Nephron progenitor cell (in vitro differentiated cells): ENCODE data around the gene SLC25A53.

ENCODE experiments used
- DNase-seq: peaks from one replicate; pipeline ENCODE4 v3.0.0; 2021
- H3K27ac Mint-ChIP-seq: 2 replicates; pipeline ENCODE4 v1.8.0; 2021; ENCODE audit warnings: mild to moderate bottlenecking, moderate library complexity, mixed read lengths
- H3K27me3 Mint-ChIP-seq: 2 replicates; pipeline ENCODE4 v1.8.0; 2021; ENCODE audit warnings: mild to moderate bottlenecking, low read depth, mixed read lengths; ENCODE audit not compliant: poor library complexity
- H3K36me3 Mint-ChIP-seq: 2 replicates; pipeline ENCODE4 v1.8.0; 2021; ENCODE audit warnings: low read depth, mixed read lengths
- H3K4me1 Mint-ChIP-seq: 2 replicates; pipeline ENCODE4 v1.8.0; 2021; ENCODE audit warnings: mixed read lengths
- H3K4me3 Mint-ChIP-seq: 2 replicates; pipeline ENCODE4 v1.8.0; 2021; ENCODE audit warnings: mild to moderate bottlenecking, moderate library complexity, mixed read lengths
- H3K9me3 Mint-ChIP-seq: 2 replicates; pipeline ENCODE4 v1.8.0; 2021; ENCODE audit warnings: mild to moderate bottlenecking, moderate library complexity, mixed read lengths
- TF ChIP-seq, protein P1 (sequence below): fragments of 200-600 bp; sonication (generic); IDR thresholded peaks from 2 replicates; pipeline ENCODE4 v1.5.0; 2021; ENCODE audit warnings: antibody characterized with exemption

Gene SLC25A53

DNA sequence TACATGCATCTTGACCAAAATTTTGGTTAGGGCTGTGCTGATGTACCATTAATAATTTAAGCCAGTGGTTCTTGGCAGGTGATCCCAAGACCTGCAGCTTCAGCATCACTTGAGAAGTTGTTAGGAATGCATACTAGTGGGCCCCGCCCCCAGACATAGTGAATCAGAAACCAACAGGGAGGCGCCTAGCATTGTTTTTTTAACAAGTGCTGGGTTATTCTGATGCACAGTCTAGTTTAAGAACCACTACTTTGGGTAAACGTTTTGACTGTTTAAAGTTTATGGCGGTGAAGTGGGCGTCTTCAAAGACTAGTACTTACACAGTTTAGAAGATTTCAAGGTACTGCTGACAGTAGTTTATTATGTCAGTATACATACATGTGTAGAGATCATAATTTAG lies 33.0 kb upstream of the SLC25A53 start:
- H3K27ac Mint-ChIP-seq: no peak overlapping the region
- no peaks in the 10 kb centered on the region for H3K4me1 Mint-ChIP-seq
- TF ChIP-seq, protein P1, sequence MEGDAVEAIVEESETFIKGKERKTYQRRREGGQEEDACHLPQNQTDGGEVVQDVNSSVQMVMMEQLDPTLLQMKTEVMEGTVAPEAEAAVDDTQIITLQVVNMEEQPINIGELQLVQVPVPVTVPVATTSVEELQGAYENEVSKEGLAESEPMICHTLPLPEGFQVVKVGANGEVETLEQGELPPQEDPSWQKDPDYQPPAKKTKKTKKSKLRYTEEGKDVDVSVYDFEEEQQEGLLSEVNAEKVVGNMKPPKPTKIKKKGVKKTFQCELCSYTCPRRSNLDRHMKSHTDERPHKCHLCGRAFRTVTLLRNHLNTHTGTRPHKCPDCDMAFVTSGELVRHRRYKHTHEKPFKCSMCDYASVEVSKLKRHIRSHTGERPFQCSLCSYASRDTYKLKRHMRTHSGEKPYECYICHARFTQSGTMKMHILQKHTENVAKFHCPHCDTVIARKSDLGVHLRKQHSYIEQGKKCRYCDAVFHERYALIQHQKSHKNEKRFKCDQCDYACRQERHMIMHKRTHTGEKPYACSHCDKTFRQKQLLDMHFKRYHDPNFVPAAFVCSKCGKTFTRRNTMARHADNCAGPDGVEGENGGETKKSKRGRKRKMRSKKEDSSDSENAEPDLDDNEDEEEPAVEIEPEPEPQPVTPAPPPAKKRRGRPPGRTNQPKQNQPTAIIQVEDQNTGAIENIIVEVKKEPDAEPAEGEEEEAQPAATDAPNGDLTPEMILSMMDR: no peak
- H3K36me3 Mint-ChIP-seq: peaks cover 28% of the 10 kb centered on the region
- H3K27me3 Mint-ChIP-seq: no peaks in the 10 kb centered on the region
- peaks cover 17% of the 10 kb centered on the region for H3K9me3 Mint-ChIP-seq
- no peak overlapping the region for H3K4me3 Mint-ChIP-seq
- no peak for DNase-seq

DNA sequence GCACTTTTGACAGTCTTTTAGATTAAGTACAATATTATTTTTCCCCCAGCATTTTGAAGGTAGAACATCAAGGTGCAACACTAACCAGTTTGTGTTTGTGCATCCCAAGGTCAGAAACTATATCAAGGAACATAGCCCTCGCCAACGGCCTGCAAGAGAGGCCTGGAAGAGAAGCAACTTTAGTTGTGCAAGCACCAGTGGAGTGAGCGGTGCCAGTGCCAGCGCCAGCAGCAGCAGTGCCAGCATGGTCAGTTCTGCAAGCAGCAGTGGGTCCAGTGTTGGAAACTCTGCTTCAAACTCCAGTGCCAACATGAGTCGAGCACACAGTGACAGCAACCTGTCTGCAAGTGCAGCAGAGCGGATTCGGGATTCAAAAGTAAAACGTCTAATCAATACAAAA lies 31.1 kb upstream of the SLC25A53 start:
- Mint-ChIP-seq H3K4me1 (no peaks in the 10 kb centered on the region), H3K4me3 (no peak overlapping the region), H3K27me3 (no peaks in the 10 kb centered on the region)

DNA sequence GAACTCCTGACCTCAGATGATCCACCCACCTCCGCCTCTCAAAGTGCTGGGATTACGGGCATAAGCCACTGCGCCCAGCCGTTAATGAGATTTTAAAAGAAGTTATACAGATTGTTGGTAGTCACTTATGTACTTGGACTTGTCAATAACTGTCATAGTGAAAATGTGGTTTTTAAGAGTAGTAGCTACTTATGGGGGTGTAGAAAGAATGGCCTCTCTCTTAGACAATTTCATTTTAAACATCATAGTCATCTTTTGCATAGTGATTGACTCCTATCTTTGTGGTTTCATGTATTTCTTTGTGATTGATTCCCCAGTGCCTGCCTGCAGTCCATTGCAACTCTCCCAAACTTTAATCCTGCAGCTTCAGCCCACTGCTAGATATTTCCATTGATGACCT lies 26.9 kb upstream of the SLC25A53 start:
- TF ChIP-seq, protein P1: no peak
- DNase-seq: no peak
- Mint-ChIP-seq H3K9me3 (peaks cover 35% of the 10 kb centered on the region), H3K27ac (no peak overlapping the region), H3K27me3 (peaks cover 2% of the 10 kb centered on the region), H3K4me3 (no peak overlapping the region), H3K36me3 (peaks cover 35% of the 10 kb centered on the region), H3K4me1 (no peaks in the 10 kb centered on the region)

More for the DNA sequence above, 31.1 kb upstream of the SLC25A53 start:
- Mint-ChIP-seq H3K9me3 (peaks cover 24% of the 10 kb centered on the region), H3K36me3 (peaks cover 28% of the 10 kb centered on the region), H3K27ac (no peak overlapping the region)
- DNase-seq: no peak
- TF ChIP-seq, protein P1: no peak

DNA sequence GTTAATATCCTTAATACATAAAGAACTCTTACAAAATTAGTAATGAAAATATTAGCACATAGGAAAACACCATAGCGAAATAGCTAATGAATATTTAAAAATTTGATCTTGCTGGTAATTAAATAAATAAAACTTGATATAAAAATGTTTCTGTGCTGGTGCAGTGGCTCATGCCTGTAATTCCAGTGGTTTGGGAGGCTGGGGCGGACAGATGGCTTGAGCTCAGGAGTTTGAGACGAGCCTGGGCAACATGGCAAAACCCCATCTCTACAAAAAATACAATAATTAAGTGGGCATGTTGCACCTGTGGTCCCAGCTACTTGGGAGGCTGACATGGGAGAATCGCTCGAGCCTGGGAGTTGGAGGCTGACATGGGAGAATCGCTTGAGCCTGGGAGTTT lies 17.0 kb upstream of the SLC25A53 start:
- peaks cover 16% of the 10 kb centered on the region for H3K9me3 Mint-ChIP-seq
- no peak overlapping the region for H3K4me3 Mint-ChIP-seq
- H3K27ac Mint-ChIP-seq: no peak overlapping the region
- DNase-seq: no peak
- H3K36me3 Mint-ChIP-seq: peaks cover 35% of the 10 kb centered on the region
- TF ChIP-seq, protein P1: no peak
- H3K27me3 Mint-ChIP-seq: peaks cover 5% of the 10 kb centered on the region
- peaks cover 3% of the 10 kb centered on the region for H3K4me1 Mint-ChIP-seq

DNA sequence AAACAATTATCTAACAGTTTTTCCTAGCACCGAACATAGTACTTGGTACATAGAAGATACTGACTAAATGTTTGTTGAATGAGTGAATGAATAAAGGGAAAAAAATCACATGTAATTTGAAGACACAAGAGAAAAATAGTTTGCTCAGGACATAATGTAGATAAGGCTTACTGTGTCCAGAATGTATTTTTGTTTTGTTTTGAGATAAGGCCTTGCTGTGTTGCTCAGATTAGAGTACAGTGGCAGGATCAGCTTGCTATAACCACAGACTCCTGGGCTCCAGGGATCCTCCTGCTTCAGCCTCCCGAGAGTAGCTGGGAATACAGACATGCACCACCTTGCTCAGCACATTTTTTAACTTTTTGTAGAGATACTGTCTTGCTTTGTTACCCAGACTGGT lies 16.0 kb upstream of the SLC25A53 start:
- H3K27ac Mint-ChIP-seq: no peak overlapping the region
- H3K36me3 Mint-ChIP-seq: peaks cover 27% of the 10 kb centered on the region
- H3K27me3 Mint-ChIP-seq: peaks cover under 1% of the 10 kb centered on the region
- TF ChIP-seq, protein P1: no peak
- H3K4me1 Mint-ChIP-seq: peaks cover 13% of the 10 kb centered on the region
- no peak for DNase-seq
- H3K4me3 Mint-ChIP-seq: no peak overlapping the region
- peaks cover 15% of the 10 kb centered on the region for H3K9me3 Mint-ChIP-seq

DNA sequence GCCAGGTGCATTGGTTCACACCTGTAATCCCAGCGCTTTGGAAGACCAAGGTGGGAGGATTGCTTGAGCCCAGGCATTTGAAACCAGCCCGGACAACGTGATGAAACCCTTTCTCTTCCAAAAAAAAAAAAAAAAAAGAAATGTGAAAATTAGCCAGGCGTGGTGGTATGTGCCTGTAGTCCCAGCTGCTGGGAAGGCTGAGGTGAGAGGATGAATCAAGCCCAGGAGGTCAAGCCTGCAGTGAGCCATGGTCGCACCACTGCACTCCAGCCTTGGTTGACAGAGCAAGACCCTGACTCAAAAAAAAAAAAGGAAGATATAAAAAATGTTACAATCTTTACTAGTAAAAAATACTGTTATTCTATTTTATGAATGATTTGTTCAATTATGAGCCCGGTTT lies 15.3 kb upstream of the SLC25A53 start:
- peaks cover 3% of the 10 kb centered on the region for H3K27me3 Mint-ChIP-seq
- TF ChIP-seq, protein P1: no peak
- H3K27ac Mint-ChIP-seq: no peak overlapping the region
- peaks cover 15% of the 10 kb centered on the region for H3K9me3 Mint-ChIP-seq
- no peak for DNase-seq
- H3K4me1 Mint-ChIP-seq: peaks cover 18% of the 10 kb centered on the region
- no peak overlapping the region for H3K4me3 Mint-ChIP-seq
- peaks cover 20% of the 10 kb centered on the region for H3K36me3 Mint-ChIP-seq
